GM12878 (cell line): ENCODE data around the gene RABGEF1.
"Not testable (repeated sequence)": the region's sequence is repeated elsewhere in the genome, so short reads cannot be mapped to it uniquely, and the experiment has no call there.

ENCODE experiments used
- EZH2 ChIP-seq: IDR thresholded peaks from 2 replicates; pipeline ENCODE4 v1.6.1; 2012; ENCODE audit warnings: low read depth, mild to moderate bottlenecking, control low read depth, inconsistent platforms, low read length, borderline replicate concordance; ENCODE audit not compliant: control insufficient read depth
- ZNF24 ChIP-seq: fragments of 450-650 bp; IDR thresholded peaks from 2 replicates; pipeline ENCODE4 v1.6.1; 2017; ENCODE audit warnings: antibody characterized with exemption, mild to moderate bottlenecking

DNA sequence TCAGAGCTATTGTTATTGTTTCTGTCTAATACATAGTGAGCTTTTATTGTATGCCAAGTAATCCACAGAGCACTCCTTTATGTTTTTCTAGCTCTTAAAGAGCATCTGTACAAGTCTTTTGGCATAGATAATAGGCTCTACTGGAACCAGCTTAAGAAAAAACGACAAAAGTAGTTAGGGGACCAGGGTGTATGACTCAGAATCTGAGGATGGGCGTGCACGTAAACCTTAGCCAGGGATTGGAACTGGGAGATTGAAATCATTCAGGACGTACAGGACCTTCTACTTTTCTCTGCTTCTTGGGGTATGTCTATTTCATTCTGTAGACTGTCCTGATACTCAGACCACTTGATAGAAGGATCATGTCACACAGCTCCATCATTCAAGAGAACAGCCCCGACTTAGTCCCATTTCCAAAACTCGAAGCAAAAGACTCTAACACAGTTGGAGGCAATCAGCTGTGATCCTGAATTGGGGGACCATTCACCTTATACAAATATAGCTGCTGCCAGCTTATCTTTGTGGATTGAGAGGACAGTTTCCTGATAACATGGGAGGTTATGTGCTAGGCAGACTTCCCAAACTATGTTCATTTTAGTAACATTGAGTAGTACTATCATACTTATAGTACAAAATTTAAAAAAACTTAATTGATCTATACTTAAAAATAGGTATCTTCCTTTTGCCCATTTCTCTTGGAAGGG lies 24.9 kb downstream of the RABGEF1 start:
- TF ChIP-seq EZH2, ZNF24: not testable (repeated sequence)
